Nephron (organoid): Measurements from ENCODE around the gene MT4.

Source experiments
- H3K27ac Mint-ChIP-seq, 3 experiments: 2 replicates each; pipeline ENCODE4 v1.8.0; 2020; ENCODE audit warnings: mixed read lengths in 3 of 3, mild to moderate bottlenecking in 2 of 3, moderate library complexity in 1 of 3
- H3K27me3 Mint-ChIP-seq: 2 replicates; pipeline ENCODE4 v1.8.0; 2021; ENCODE audit warnings: low read depth, mild to moderate bottlenecking, moderate library complexity, mixed read lengths
- H3K36me3 Mint-ChIP-seq: 2 replicates; pipeline ENCODE4 v1.8.0; 2020; ENCODE audit warnings: low read depth, mixed read lengths
- H3K4me1 Mint-ChIP-seq: 2 replicates; pipeline ENCODE4 v1.8.0; 2020; ENCODE audit warnings: mixed read lengths
- H3K4me3 Mint-ChIP-seq, 3 experiments: 2 replicates each; pipeline ENCODE4 v1.8.0; 2020; ENCODE audit warnings: mild to moderate bottlenecking in 3 of 3, mixed read lengths in 3 of 3, moderate library complexity in 2 of 3
- H3K9me3 Mint-ChIP-seq: 2 replicates; pipeline ENCODE4 v1.8.0; 2020; ENCODE audit warnings: mixed read lengths
- CTCF ChIP-seq, 3 experiments: fragments of 200-600 bp; sonication (generic); IDR thresholded peaks; one replicate each; pipeline ENCODE4 v1.5.0; 2021; ENCODE audit warnings: antibody characterized with exemption in 3 of 3; ENCODE audit not compliant: unreplicated experiment in 3 of 3

MT4 gene

GRCh38 chr16:56549744-56550385 lies 15.0 kb upstream of the MT4 start:
- peaks cover 13% of the 10 kb centered on the region for H3K4me1 Mint-ChIP-seq
- H3K27ac Mint-ChIP-seq = no peak overlapping the region

GRCh38 chr16:56551796-56552738 lies 12.8 kb upstream of the MT4 start:
- Mint-ChIP-seq H3K36me3 (no peaks in the 10 kb centered on the region), H3K27me3 (peaks cover 22% of the 10 kb centered on the region), H3K4me3 (no peak overlapping the region), H3K4me1 (peaks cover 13% of the 10 kb centered on the region), H3K9me3 (no peaks in the 10 kb centered on the region), H3K27ac (peak overlapping the region in 2 of 3 experiments; percentile 34 to 51)
- no peak for TF ChIP-seq CTCF (IDR thresholded peaks at IDR 0.05; ENCODE audit: unreplicated experiment in 3 of 3)

More at GRCh38 chr16:56549744-56550385, 15.0 kb upstream of the MT4 start:
- H3K36me3 Mint-ChIP-seq = no peaks in the 10 kb centered on the region
- no peaks in the 10 kb centered on the region for H3K9me3 Mint-ChIP-seq
- H3K27me3 Mint-ChIP-seq = peaks cover 23% of the 10 kb centered on the region
- no peak for TF ChIP-seq CTCF (IDR thresholded peaks at IDR 0.05; ENCODE audit: unreplicated experiment in 3 of 3)
- H3K4me3 Mint-ChIP-seq = no peak overlapping the region

- H3K9me3 Mint-ChIP-seq = no peaks in the 10 kb centered on the region
- peaks cover 17% of the 10 kb centered on the region for H3K27me3 Mint-ChIP-seq
- peaks cover 7% of the 10 kb centered on the region for H3K4me1 Mint-ChIP-seq
- no peaks in the 10 kb centered on the region for H3K36me3 Mint-ChIP-seq
- TF ChIP-seq CTCF (IDR thresholded peaks at IDR 0.05; ENCODE audit: unreplicated experiment in 3 of 3) = no peak
- H3K27ac Mint-ChIP-seq = no peak overlapping the region
- H3K4me3 Mint-ChIP-seq = no peak overlapping the region
Measured at GRCh38 chr16:56554441-56554840, 10.4 kb upstream of the MT4 start.

- no peaks in the 10 kb centered on the region for H3K9me3 Mint-ChIP-seq
- H3K36me3 Mint-ChIP-seq = no peaks in the 10 kb centered on the region
- peaks cover 19% of the 10 kb centered on the region for H3K27me3 Mint-ChIP-seq
- no peak for TF ChIP-seq CTCF (IDR thresholded peaks at IDR 0.05; ENCODE audit: unreplicated experiment in 3 of 3)
- no peaks in the 10 kb centered on the region for H3K4me1 Mint-ChIP-seq
- H3K27ac Mint-ChIP-seq = no peak overlapping the region
- H3K4me3 Mint-ChIP-seq = no peak overlapping the region
Measured at GRCh38 chr16:56558024-56558747, 6.7 kb upstream of the MT4 start.

- Mint-ChIP-seq H3K36me3 (no peaks in the 10 kb centered on the region), H3K4me3 (no peak overlapping the region), H3K9me3 (no peaks in the 10 kb centered on the region), H3K27me3 (peaks cover 16% of the 10 kb centered on the region), H3K4me1 (no peaks in the 10 kb centered on the region), H3K27ac (no peak overlapping the region)
- TF ChIP-seq CTCF (IDR thresholded peaks at IDR 0.05; ENCODE audit: unreplicated experiment in 3 of 3) = no peak
Measured at GRCh38 chr16:56559109-56559508, 5.8 kb upstream of the MT4 start.
